Activated naive CD8-positive, alpha-beta T cell treated with anti-CD3 and anti-CD28 coated beads for 36 hours (primary cell): ENCODE results near the gene KLRC3. TPM values are rescaled to one million over a fixed set of nuclear protein-coding genes. Genes with fewer than 3 reads are reported as not detected.
"Not testable (repeated sequence)": the region's sequence is repeated elsewhere in the genome, so short reads cannot be mapped to it uniquely, and the experiment has no call there.

ENCODE experiments used
- DNase-seq: peaks from one replicate; pipeline ENCODE4 v3.0.0; 2021
- H3K27ac Mint-ChIP-seq: one replicate; pipeline ENCODE4 v1.8.0; 2022; ENCODE audit warnings: mild to moderate bottlenecking, moderate library complexity, mixed read lengths
- H3K27me3 Mint-ChIP-seq: one replicate; pipeline ENCODE4 v1.8.0; 2022; ENCODE audit warnings: mild to moderate bottlenecking, mixed read lengths
- H3K36me3 Mint-ChIP-seq: one replicate; pipeline ENCODE4 v1.8.0; 2021; ENCODE audit warnings: mild to moderate bottlenecking, mixed read lengths
- H3K4me1 Mint-ChIP-seq: one replicate; pipeline ENCODE4 v1.8.0; 2021; ENCODE audit warnings: mixed read lengths
- H3K4me3 Mint-ChIP-seq: one replicate; pipeline ENCODE4 v1.8.0; 2022; ENCODE audit warnings: mild to moderate bottlenecking, moderate library complexity, mixed read lengths
- H3K9me3 Mint-ChIP-seq: one replicate; pipeline ENCODE4 v1.8.0; 2022; ENCODE audit warnings: mixed read lengths
- total RNA-seq, 2 experiments: library from RNA; stranded (reverse); gene quantifications; one replicate each; pipeline ENCODE4 v1.2.3, GENCODE V29; 2021

The KLRC3 gene
- 1 to 10 TPM in 1 of 2 experiments, under 1 TPM in 1; 0.64 to 1.1 TPM for total RNA-seq

GRCh38 chr12:10420334-10420733 is at the start of gene KLRC3:
Gene KLRC3 (minus strand): TSS chr12:10420595. CDS start chr12:10420550, 45 bp downstream.
- H3K4me1 Mint-ChIP-seq, DNase-seq, H3K36me3 Mint-ChIP-seq, H3K9me3 Mint-ChIP-seq, H3K27me3 Mint-ChIP-seq, H3K27ac Mint-ChIP-seq: not testable (repeated sequence)
- H3K4me3 Mint-ChIP-seq = peak within 1 kb of the TSS; percentile 65

- Mint-ChIP-seq H3K4me1 (no peaks in the 10 kb centered on the region), H3K27ac (no peak overlapping the region), H3K9me3 (peaks cover 40% of the 10 kb centered on the region), H3K36me3 (peaks cover 23% of the 10 kb centered on the region), H3K27me3 (no peaks in the 10 kb centered on the region), H3K4me3 (no peak overlapping the region)
- no peak for DNase-seq
Measured at GRCh38 chr12:10469701-10470100, 49.3 kb upstream of the KLRC3 start.

GRCh38 chr12:10466311-10466710 is 45.9 kb upstream of the KLRC3 start:
- Mint-ChIP-seq H3K9me3 (peaks cover 46% of the 10 kb centered on the region), H3K27me3 (no peaks in the 10 kb centered on the region), H3K4me1 (no peaks in the 10 kb centered on the region), H3K36me3 (peaks cover 36% of the 10 kb centered on the region), H3K27ac (no peak overlapping the region), H3K4me3 (no peak overlapping the region)
- DNase-seq = no peak

GRCh38 chr12:10457760-10458159 is 37.4 kb upstream of the KLRC3 start:
- Mint-ChIP-seq H3K9me3 (peaks cover 59% of the 10 kb centered on the region), H3K27ac (no peak overlapping the region), H3K36me3 (peaks cover 36% of the 10 kb centered on the region), H3K4me3 (no peak overlapping the region), H3K4me1 (peaks cover 4% of the 10 kb centered on the region), H3K27me3 (no peaks in the 10 kb centered on the region)
- no peak for DNase-seq

- no peak overlapping the region for H3K27ac Mint-ChIP-seq
- no peak for DNase-seq
- H3K9me3 Mint-ChIP-seq = peaks cover 50% of the 10 kb centered on the region
- no peak overlapping the region for H3K4me3 Mint-ChIP-seq
- H3K36me3 Mint-ChIP-seq = peaks cover 29% of the 10 kb centered on the region
- H3K4me1 Mint-ChIP-seq = peaks cover 4% of the 10 kb centered on the region
- H3K27me3 Mint-ChIP-seq = no peaks in the 10 kb centered on the region
Measured at GRCh38 chr12:10456856-10457255, 36.5 kb upstream of the KLRC3 start.

GRCh38 chr12:10455766-10456165 is 35.4 kb upstream of the KLRC3 start:
- peaks cover 4% of the 10 kb centered on the region for H3K4me1 Mint-ChIP-seq
- H3K9me3 Mint-ChIP-seq = peaks cover 46% of the 10 kb centered on the region
- no peaks in the 10 kb centered on the region for H3K27me3 Mint-ChIP-seq
- DNase-seq = no peak
- H3K36me3 Mint-ChIP-seq = peaks cover 27% of the 10 kb centered on the region
- H3K27ac Mint-ChIP-seq = no peak overlapping the region
- no peak overlapping the region for H3K4me3 Mint-ChIP-seq

GRCh38 chr12:10454531-10454930 is 34.1 kb upstream of the KLRC3 start:
- Mint-ChIP-seq H3K9me3 (peaks cover 37% of the 10 kb centered on the region), H3K27ac (no peak overlapping the region), H3K4me1 (peaks cover 4% of the 10 kb centered on the region), H3K36me3 (peaks cover 21% of the 10 kb centered on the region), H3K4me3 (no peak overlapping the region), H3K27me3 (no peaks in the 10 kb centered on the region)
- no peak for DNase-seq

GRCh38 chr12:10453156-10453555 is 32.8 kb upstream of the KLRC3 start, which contains the start of gene KLRC1:
Gene KLRC1 (minus strand): TSS chr12:10453377. CDS start chr12:10451156, 2,221 bp downstream.
- Mint-ChIP-seq H3K27me3 (no peaks in the 10 kb centered on the region), H3K4me3 (no peak within 1 kb of the TSS), H3K27ac (no peak within 1 kb of the TSS), H3K9me3 (peaks cover 32% of the 10 kb centered on the region), H3K4me1 (peaks cover 7% of the 10 kb centered on the region), H3K36me3 (peaks cover 14% of the 10 kb centered on the region)
- DNase-seq = no peak

- Mint-ChIP-seq H3K4me3 (no peak overlapping the region), H3K9me3 (peaks cover 3% of the 10 kb centered on the region), H3K27ac (no peak overlapping the region), H3K4me1 (peaks cover 6% of the 10 kb centered on the region), H3K36me3 (no peaks in the 10 kb centered on the region), H3K27me3 (no peaks in the 10 kb centered on the region)
- DNase-seq = no peak
Measured at GRCh38 chr12:10448236-10448635, 27.8 kb upstream of the KLRC3 start.

GRCh38 chr12:10446052-10446451 is 25.7 kb upstream of the KLRC3 start:
- not testable (repeated sequence) for H3K27me3 Mint-ChIP-seq, H3K4me3 Mint-ChIP-seq, H3K27ac Mint-ChIP-seq, H3K4me1 Mint-ChIP-seq, DNase-seq, H3K36me3 Mint-ChIP-seq, H3K9me3 Mint-ChIP-seq

GRCh38 chr12:10441144-10441543 is 20.7 kb upstream of the KLRC3 start:
- DNase-seq, H3K27ac Mint-ChIP-seq, H3K27me3 Mint-ChIP-seq, H3K4me3 Mint-ChIP-seq, H3K4me1 Mint-ChIP-seq, H3K9me3 Mint-ChIP-seq, H3K36me3 Mint-ChIP-seq: not testable (repeated sequence)

- H3K36me3 Mint-ChIP-seq, H3K27ac Mint-ChIP-seq, H3K9me3 Mint-ChIP-seq, H3K4me1 Mint-ChIP-seq, DNase-seq, H3K4me3 Mint-ChIP-seq, H3K27me3 Mint-ChIP-seq: not testable (repeated sequence)
Measured at GRCh38 chr12:10439608-10440274, 19.3 kb upstream of the KLRC3 start.

GRCh38 chr12:10437601-10438000 is 17.2 kb upstream of the KLRC3 start:
- H3K4me3 Mint-ChIP-seq, H3K27ac Mint-ChIP-seq, H3K9me3 Mint-ChIP-seq, H3K4me1 Mint-ChIP-seq, H3K27me3 Mint-ChIP-seq, H3K36me3 Mint-ChIP-seq, DNase-seq: not testable (repeated sequence)

GRCh38 chr12:10435816-10436215 is 15.4 kb upstream of the KLRC3 start, which contains the start of gene KLRC2:
Gene KLRC2 (minus strand): TSS chr12:10436010. CDS start chr12:10435986, 24 bp downstream.
- H3K36me3 Mint-ChIP-seq, H3K27me3 Mint-ChIP-seq, DNase-seq, H3K4me3 Mint-ChIP-seq, H3K9me3 Mint-ChIP-seq, H3K4me1 Mint-ChIP-seq, H3K27ac Mint-ChIP-seq: not testable (repeated sequence)

GRCh38 chr12:10430623-10431022 is 10.2 kb upstream of the KLRC3 start:
- not testable (repeated sequence) for H3K27ac Mint-ChIP-seq, H3K9me3 Mint-ChIP-seq, H3K4me1 Mint-ChIP-seq, H3K4me3 Mint-ChIP-seq, H3K36me3 Mint-ChIP-seq, DNase-seq, H3K27me3 Mint-ChIP-seq

- H3K27me3 Mint-ChIP-seq, H3K27ac Mint-ChIP-seq, H3K36me3 Mint-ChIP-seq, H3K4me1 Mint-ChIP-seq, H3K9me3 Mint-ChIP-seq, DNase-seq, H3K4me3 Mint-ChIP-seq: not testable (repeated sequence)
Measured at GRCh38 chr12:10425938-10426337, 5.5 kb upstream of the KLRC3 start.
